HG03342 (cell line): ENCODE measurements around the gene GRIA3.
"Not testable (repeated sequence)": the region's sequence is repeated elsewhere in the genome, so short reads cannot be mapped to it uniquely, and the experiment has no call there.

Source experiments
- ATAC-seq: cut with Tn5 transposase; IDR thresholded peaks from one replicate; pipeline ENCODE4 v1.9.1; 2021; ENCODE audit warnings: mild to moderate bottlenecking, moderate library complexity; ENCODE audit not compliant: unreplicated experiment

GRIA3 gene

GRCh38 chrX:123339221-123339905 lies 155.3 kb downstream of the GRIA3 start:
- no peak for ATAC-seq

- ATAC-seq = no peak
Observed at GRCh38 chrX:123340696-123341095, 156.6 kb downstream of the GRIA3 start.

- no peak for ATAC-seq
Observed at GRCh38 chrX:123348468-123348867, 164.4 kb downstream of the GRIA3 start.

- ATAC-seq = no peak
Observed at GRCh38 chrX:123350226-123350625, 166.1 kb downstream of the GRIA3 start.

- peak; percentile 96 for ATAC-seq
Observed at GRCh38 chrX:123357941-123358340, 173.9 kb downstream of the GRIA3 start.

- no peak for ATAC-seq
Observed at GRCh38 chrX:123358457-123358856, 174.4 kb downstream of the GRIA3 start.

GRCh38 chrX:123361371-123361770 lies 177.3 kb downstream of the GRIA3 start:
- ATAC-seq = no peak

- not testable (repeated sequence) for ATAC-seq
Observed at GRCh38 chrX:123386196-123386595, 202.1 kb downstream of the GRIA3 start.

- ATAC-seq = no peak
Observed at GRCh38 chrX:123392921-123393320, 208.8 kb downstream of the GRIA3 start.

GRCh38 chrX:123399709-123400108 lies 215.6 kb downstream of the GRIA3 start:
- ATAC-seq = no peak

GRCh38 chrX:123405231-123405630 lies 221.2 kb downstream of the GRIA3 start:
- no peak for ATAC-seq

GRCh38 chrX:123408821-123409737 lies 225.0 kb downstream of the GRIA3 start:
- ATAC-seq = peak; percentile 38

- no peak for ATAC-seq
Observed at GRCh38 chrX:123422875-123423274, 238.8 kb downstream of the GRIA3 start.

GRCh38 chrX:123424546-123424945 lies 240.5 kb downstream of the GRIA3 start:
- peak; percentile 96 for ATAC-seq

GRCh38 chrX:123425471-123425870 lies 241.4 kb downstream of the GRIA3 start:
- no peak for ATAC-seq

GRCh38 chrX:123425904-123426303 lies 241.8 kb downstream of the GRIA3 start:
- ATAC-seq = no peak

- no peak for ATAC-seq
Observed at GRCh38 chrX:123432361-123433150, 248.5 kb downstream of the GRIA3 start.

GRCh38 chrX:123436512-123437136 lies 252.5 kb downstream of the GRIA3 start:
- ATAC-seq = no peak

GRCh38 chrX:123439926-123440325 lies 255.8 kb downstream of the GRIA3 start:
- not testable (repeated sequence) for ATAC-seq

GRCh38 chrX:123442764-123443163 lies 258.7 kb downstream of the GRIA3 start:
- no peak for ATAC-seq

GRCh38 chrX:123447506-123447905 lies 263.4 kb downstream of the GRIA3 start:
- ATAC-seq = no peak
